ENCODE data around the gene CAPSL.

DNA sequence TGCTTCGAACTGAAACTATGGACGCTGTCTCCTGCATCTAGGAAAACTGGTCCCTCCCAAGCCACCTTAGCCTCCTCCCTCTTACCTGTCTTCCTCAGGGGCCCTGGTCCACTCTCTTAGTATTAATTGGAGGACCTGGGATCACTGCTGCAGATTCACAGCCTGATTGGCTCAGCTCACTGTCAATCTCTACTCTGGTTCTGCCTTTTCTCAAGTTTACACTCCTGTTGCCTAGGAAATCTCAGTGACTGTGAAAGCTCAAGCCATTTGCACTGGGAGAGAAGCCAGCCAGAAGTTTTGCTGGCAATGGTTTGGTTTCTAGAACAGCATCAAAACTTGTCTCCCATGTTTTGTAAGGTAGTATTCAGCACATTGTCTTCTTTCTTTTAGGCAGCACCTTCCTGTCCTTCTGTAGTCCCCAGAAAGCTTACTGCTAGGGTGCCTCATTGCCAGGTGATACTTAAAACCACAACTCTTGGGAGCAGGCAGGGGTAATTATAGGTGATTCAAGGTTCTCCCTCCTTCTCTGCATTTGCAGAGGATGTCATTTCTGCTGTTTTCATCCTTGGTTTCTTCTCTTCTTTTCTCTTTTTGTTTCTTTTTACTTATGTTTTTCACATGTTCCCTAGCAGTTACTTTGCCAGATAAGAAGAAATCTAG lies at the start of gene CAPSL:
- TF ChIP-seq TAF1 (IDR thresholded peaks at IDR 0.05; ENCODE audit: low read depth) (no peak), FOXM1 (IDR thresholded peaks at IDR 0.05; ENCODE audit: borderline replicate concordance, low read depth) (no peak), EGR1 (IDR thresholded peaks at IDR 0.05) (no peak)
